K562 (cell line): ENCODE measurements around the gene STAB1. TPM values are rescaled to one million over a fixed set of nuclear protein-coding genes. Genes with fewer than 3 reads are reported as not detected.

Experiments
- CREBBP ChIP-seq: IDR thresholded peaks from one replicate; pipeline ENCODE4 v1.6.1; 2012; ENCODE audit warnings: low read depth, mild to moderate bottlenecking, control low read depth, inconsistent platforms, low read length
- KLF10 ChIP-seq: fragments of 250-450 bp; sonication (Bioruptor Pico); IDR thresholded peaks from 2 replicates; pipeline ENCODE4 v1.6.1; 2021; ENCODE audit warnings: matching md5 sums
- MCM7 ChIP-seq, 2 experiments: fragments of 450-650 bp; IDR thresholded peaks; 2 replicates each; pipeline ENCODE4 v1.6.1; 2016 to 2018
- NR3C1 ChIP-seq: sonication (generic); formaldehyde crosslinking; IDR thresholded peaks from 2 replicates; pipeline ENCODE4 v1.8.1; 2022; ENCODE audit warnings: missing genetic modification reagents
- SREBF2 ChIP-seq: sonication (generic); formaldehyde crosslinking; IDR thresholded peaks from 2 replicates; pipeline ENCODE4 v1.4.0; 2020; ENCODE audit warnings: mild to moderate bottlenecking, missing genetic modification reagents
- TRIM24 ChIP-seq, 2 experiments: fragments of 450-650 bp; IDR thresholded peaks; 2 replicates each; pipeline ENCODE4 v1.6.1; 2016
- ZC3H4 ChIP-seq: sonication (generic); formaldehyde crosslinking; IDR thresholded peaks from 2 replicates; pipeline ENCODE4 v1.9.0; 2021; ENCODE audit warnings: missing genetic modification reagents, borderline replicate concordance
- polyA plus RNA-seq, 8 experiments: library from polyadenylated mRNA; depleted of rRNA in 4 of 8; stranded (reverse) in 5 of 8; unstranded in 3 of 8; fragments of >200 nt; fragmentation: Nextera tagmentation in 2 of 8; fragmentation: Illumina TruSeq in 1 of 8; extraction: Ambion mirVana in 2 of 8; extraction: Trizol in 1 of 8; gene quantifications; 2 replicates each; pipeline versions ENCODE4 v1.2.1 to v1.2.3, GENCODE V29; 2011 to 2014; ENCODE audit warnings: inconsistent platforms in 1 of 8, missing spikeins in 1 of 8
- total RNA-seq, 7 experiments: library from RNA; depleted of rRNA in 6 of 7; stranded (reverse); fragments of >200 nt in 6 of 7; fragmentation: Illumina TruSeq in 2 of 7; extraction: Trizol in 2 of 7; gene quantifications; 2 replicates each; pipeline versions ENCODE4 v1.2.1 to v1.2.3, GENCODE V29; 2011 to 2021; ENCODE audit warnings: low replicate concordance in 1 of 7
- TF ChIP-seq, protein P1 (sequence below): fragments of 450-650 bp; IDR thresholded peaks from 2 replicates; pipeline ENCODE4 v1.6.1; 2016; ENCODE audit warnings: mild to moderate bottlenecking, moderate library complexity
- TF ChIP-seq, protein P2 (sequence below): sonication (generic); IDR thresholded peaks from 2 replicates; pipeline ENCODE4 v1.6.1; 2016
- TF ChIP-seq, protein P3 (sequence below): sonication (generic); formaldehyde crosslinking; IDR thresholded peaks from 2 replicates; pipeline ENCODE4 v1.8.0; 2023; ENCODE audit warnings: missing genetic modification reagents, mild to moderate bottlenecking, borderline replicate concordance

The STAB1 gene
- total and polyA plus RNA-seq, 9 of the 15 experiments (the other 6 are each of a cell fraction or from before 2014, with no cell fraction given): 0.20 to 3.9 (median 1.2) TPM

DNA sequence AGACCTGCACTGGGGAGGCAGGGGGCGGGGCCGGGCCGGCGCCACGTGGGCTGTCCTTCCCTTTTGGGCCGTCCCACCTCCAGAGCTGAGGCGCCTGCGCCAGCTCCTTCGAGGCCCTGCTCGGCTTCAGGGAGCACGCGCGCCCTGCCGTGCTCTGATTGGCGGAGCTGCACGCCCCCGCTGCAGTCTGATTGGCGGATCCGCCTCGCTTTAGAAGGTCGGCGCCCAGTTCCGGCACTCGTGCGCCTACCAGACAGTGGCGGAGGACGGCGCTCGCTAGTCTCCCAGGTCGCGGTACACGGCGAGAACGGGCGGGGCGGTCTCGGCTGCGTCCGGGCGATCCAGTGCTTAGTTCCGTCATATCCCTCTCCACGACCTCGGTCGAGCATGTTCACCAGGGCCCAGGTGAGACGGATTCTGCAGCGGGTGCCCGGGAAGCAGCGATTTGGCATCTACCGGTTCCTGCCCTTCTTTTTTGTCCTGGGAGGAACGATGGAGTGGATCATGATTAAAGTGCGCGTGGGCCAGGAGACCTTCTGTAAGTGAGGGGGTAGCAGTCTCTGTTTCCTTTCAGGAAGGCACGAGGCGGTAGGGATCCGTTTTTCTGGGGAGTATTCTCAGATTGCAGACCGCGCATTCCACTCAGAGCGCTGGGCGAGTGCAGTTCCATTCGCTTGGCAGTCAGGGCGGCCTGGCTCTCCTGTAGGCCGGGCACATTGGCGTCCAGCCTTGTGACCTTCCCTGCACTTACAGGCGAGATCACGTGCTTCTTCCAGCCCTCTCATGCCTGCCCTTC is 41.4 kb downstream of the STAB1 start, which contains the start of gene UQCC5 (continued):
- TF ChIP-seq, protein P1, sequence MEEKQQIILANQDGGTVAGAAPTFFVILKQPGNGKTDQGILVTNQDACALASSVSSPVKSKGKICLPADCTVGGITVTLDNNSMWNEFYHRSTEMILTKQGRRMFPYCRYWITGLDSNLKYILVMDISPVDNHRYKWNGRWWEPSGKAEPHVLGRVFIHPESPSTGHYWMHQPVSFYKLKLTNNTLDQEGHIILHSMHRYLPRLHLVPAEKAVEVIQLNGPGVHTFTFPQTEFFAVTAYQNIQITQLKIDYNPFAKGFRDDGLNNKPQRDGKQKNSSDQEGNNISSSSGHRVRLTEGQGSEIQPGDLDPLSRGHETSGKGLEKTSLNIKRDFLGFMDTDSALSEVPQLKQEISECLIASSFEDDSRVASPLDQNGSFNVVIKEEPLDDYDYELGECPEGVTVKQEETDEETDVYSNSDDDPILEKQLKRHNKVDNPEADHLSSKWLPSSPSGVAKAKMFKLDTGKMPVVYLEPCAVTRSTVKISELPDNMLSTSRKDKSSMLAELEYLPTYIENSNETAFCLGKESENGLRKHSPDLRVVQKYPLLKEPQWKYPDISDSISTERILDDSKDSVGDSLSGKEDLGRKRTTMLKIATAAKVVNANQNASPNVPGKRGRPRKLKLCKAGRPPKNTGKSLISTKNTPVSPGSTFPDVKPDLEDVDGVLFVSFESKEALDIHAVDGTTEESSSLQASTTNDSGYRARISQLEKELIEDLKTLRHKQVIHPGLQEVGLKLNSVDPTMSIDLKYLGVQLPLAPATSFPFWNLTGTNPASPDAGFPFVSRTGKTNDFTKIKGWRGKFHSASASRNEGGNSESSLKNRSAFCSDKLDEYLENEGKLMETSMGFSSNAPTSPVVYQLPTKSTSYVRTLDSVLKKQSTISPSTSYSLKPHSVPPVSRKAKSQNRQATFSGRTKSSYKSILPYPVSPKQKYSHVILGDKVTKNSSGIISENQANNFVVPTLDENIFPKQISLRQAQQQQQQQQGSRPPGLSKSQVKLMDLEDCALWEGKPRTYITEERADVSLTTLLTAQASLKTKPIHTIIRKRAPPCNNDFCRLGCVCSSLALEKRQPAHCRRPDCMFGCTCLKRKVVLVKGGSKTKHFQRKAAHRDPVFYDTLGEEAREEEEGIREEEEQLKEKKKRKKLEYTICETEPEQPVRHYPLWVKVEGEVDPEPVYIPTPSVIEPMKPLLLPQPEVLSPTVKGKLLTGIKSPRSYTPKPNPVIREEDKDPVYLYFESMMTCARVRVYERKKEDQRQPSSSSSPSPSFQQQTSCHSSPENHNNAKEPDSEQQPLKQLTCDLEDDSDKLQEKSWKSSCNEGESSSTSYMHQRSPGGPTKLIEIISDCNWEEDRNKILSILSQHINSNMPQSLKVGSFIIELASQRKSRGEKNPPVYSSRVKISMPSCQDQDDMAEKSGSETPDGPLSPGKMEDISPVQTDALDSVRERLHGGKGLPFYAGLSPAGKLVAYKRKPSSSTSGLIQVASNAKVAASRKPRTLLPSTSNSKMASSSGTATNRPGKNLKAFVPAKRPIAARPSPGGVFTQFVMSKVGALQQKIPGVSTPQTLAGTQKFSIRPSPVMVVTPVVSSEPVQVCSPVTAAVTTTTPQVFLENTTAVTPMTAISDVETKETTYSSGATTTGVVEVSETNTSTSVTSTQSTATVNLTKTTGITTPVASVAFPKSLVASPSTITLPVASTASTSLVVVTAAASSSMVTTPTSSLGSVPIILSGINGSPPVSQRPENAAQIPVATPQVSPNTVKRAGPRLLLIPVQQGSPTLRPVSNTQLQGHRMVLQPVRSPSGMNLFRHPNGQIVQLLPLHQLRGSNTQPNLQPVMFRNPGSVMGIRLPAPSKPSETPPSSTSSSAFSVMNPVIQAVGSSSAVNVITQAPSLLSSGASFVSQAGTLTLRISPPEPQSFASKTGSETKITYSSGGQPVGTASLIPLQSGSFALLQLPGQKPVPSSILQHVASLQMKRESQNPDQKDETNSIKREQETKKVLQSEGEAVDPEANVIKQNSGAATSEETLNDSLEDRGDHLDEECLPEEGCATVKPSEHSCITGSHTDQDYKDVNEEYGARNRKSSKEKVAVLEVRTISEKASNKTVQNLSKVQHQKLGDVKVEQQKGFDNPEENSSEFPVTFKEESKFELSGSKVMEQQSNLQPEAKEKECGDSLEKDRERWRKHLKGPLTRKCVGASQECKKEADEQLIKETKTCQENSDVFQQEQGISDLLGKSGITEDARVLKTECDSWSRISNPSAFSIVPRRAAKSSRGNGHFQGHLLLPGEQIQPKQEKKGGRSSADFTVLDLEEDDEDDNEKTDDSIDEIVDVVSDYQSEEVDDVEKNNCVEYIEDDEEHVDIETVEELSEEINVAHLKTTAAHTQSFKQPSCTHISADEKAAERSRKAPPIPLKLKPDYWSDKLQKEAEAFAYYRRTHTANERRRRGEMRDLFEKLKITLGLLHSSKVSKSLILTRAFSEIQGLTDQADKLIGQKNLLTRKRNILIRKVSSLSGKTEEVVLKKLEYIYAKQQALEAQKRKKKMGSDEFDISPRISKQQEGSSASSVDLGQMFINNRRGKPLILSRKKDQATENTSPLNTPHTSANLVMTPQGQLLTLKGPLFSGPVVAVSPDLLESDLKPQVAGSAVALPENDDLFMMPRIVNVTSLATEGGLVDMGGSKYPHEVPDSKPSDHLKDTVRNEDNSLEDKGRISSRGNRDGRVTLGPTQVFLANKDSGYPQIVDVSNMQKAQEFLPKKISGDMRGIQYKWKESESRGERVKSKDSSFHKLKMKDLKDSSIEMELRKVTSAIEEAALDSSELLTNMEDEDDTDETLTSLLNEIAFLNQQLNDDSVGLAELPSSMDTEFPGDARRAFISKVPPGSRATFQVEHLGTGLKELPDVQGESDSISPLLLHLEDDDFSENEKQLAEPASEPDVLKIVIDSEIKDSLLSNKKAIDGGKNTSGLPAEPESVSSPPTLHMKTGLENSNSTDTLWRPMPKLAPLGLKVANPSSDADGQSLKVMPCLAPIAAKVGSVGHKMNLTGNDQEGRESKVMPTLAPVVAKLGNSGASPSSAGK: peak; percentile 60
- no peak for TF ChIP-seq TRIM24 (IDR thresholded peaks at IDR 0.05)
- TF ChIP-seq NR3C1 (CRISPR knock-in tag): no peak
- TF ChIP-seq SREBF2 (CRISPR knock-in tag): no peak
- TF ChIP-seq, protein P2, sequence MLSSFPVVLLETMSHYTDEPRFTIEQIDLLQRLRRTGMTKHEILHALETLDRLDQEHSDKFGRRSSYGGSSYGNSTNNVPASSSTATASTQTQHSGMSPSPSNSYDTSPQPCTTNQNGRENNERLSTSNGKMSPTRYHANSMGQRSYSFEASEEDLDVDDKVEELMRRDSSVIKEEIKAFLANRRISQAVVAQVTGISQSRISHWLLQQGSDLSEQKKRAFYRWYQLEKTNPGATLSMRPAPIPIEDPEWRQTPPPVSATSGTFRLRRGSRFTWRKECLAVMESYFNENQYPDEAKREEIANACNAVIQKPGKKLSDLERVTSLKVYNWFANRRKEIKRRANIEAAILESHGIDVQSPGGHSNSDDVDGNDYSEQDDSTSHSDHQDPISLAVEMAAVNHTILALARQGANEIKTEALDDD: no peak
- no peak for TF ChIP-seq CREBBP
- TF ChIP-seq ZC3H4: no peak
- no peak for TF ChIP-seq KLF10 (CRISPR knock-in tag)
- TF ChIP-seq, protein P3, sequence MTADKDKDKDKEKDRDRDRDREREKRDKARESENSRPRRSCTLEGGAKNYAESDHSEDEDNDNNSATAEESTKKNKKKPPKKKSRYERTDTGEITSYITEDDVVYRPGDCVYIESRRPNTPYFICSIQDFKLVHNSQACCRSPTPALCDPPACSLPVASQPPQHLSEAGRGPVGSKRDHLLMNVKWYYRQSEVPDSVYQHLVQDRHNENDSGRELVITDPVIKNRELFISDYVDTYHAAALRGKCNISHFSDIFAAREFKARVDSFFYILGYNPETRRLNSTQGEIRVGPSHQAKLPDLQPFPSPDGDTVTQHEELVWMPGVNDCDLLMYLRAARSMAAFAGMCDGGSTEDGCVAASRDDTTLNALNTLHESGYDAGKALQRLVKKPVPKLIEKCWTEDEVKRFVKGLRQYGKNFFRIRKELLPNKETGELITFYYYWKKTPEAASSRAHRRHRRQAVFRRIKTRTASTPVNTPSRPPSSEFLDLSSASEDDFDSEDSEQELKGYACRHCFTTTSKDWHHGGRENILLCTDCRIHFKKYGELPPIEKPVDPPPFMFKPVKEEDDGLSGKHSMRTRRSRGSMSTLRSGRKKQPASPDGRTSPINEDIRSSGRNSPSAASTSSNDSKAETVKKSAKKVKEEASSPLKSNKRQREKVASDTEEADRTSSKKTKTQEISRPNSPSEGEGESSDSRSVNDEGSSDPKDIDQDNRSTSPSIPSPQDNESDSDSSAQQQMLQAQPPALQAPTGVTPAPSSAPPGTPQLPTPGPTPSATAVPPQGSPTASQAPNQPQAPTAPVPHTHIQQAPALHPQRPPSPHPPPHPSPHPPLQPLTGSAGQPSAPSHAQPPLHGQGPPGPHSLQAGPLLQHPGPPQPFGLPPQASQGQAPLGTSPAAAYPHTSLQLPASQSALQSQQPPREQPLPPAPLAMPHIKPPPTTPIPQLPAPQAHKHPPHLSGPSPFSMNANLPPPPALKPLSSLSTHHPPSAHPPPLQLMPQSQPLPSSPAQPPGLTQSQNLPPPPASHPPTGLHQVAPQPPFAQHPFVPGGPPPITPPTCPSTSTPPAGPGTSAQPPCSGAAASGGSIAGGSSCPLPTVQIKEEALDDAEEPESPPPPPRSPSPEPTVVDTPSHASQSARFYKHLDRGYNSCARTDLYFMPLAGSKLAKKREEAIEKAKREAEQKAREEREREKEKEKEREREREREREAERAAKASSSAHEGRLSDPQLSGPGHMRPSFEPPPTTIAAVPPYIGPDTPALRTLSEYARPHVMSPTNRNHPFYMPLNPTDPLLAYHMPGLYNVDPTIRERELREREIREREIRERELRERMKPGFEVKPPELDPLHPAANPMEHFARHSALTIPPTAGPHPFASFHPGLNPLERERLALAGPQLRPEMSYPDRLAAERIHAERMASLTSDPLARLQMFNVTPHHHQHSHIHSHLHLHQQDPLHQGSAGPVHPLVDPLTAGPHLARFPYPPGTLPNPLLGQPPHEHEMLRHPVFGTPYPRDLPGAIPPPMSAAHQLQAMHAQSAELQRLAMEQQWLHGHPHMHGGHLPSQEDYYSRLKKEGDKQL: no peak
- no peak for TF ChIP-seq MCM7 (IDR thresholded peaks at IDR 0.05)
